HFF-Myc (cell line): Measurements from ENCODE around the gene ETV5.

ENCODE experiments used
- DNase-seq: peaks from one replicate; pipeline ENCODE4 v3.0.0-alpha.2; 2011; ENCODE audit warnings: low read depth; ENCODE audit errors: extremely low read depth
- H3K4me3 ChIP-seq: replicated peaks from 2 replicates; pipeline ENCODE4 v1.5.1; 2011; ENCODE audit warnings: low read depth, mild to moderate bottlenecking, control low read depth, low read length
- CTCF ChIP-seq: IDR thresholded peaks from 2 replicates; pipeline ENCODE4 v1.5.1; 2012; ENCODE audit warnings: mild to moderate bottlenecking, low read depth, low read length, control low read depth; ENCODE audit errors: missing control alignments

The ETV5 gene

DNA sequence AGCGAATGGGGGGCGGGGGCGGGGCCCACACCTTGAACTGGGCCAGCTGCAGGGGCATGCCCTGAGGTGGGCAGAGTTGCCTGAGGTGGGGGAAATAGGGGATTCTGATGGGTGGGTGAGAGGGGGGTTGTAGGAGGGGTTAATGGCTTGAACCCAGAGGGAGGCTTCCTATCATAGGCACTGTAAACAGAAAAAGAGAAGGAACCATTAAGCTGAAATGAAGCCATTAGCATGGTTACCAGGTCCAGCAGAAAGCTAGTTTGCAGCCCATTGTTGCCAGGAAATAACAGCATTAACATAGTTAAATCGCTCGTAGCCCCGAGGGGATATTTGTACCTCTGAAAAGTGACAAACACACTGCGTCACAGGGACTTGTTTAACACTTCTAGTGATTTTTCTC, 29.0 kb downstream of the ETV5 start:
- TF ChIP-seq CTCF = no peak
- H3K4me3 ChIP-seq = no peak overlapping the region
- no peak for DNase-seq

DNA sequence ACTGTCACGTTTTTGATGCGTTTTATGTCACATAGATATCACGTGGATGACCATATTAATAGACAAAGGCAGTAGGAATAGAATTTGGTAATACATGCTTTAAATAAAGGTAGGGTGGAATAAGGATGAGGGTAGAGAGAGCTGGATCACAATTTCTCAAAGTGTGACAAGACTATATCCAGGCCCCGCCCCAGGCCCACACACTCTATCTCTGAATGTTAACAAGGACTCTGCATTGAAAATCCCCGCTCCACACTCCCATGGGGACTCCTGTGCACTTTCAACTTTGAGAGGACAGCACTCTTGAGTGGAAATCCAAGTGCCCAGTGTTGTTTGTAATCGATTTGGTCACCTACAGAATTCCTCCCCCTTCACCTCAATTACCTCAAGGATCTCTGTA, 31.4 kb downstream of the ETV5 start:
- DNase-seq = no peak
- no peak overlapping the region for H3K4me3 ChIP-seq
- no peak for TF ChIP-seq CTCF

GRCh38 chr3:186075931-186076567, 32.8 kb downstream of the ETV5 start:
- no peak overlapping the region for H3K4me3 ChIP-seq
- DNase-seq = no peak
- no peak for TF ChIP-seq CTCF

GRCh38 chr3:186075489-186075888, 33.4 kb downstream of the ETV5 start:
- DNase-seq = no peak
- TF ChIP-seq CTCF = no peak

DNA sequence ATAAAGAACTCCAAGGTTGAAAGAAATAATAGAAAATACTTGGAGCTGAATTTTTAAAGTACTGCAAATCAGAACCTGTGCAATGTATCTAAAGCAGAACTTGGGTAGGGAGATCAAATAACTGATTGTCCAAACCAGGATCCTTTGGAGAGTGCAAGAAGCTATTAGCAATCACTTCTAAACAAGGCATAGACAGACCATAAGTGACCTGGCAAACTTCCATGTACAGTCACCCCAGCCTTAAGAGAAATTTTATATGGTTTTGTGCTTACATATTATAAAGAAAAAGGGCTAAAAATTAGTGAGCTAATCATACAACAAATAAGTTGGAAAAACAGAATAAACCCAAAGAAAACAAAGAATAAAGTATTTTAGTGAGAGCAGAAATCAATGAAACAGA, 35.2 kb downstream of the ETV5 start:
- TF ChIP-seq CTCF = no peak
- no peak overlapping the region for H3K4me3 ChIP-seq
- no peak for DNase-seq

More at GRCh38 chr3:186075489-186075888, 33.4 kb downstream of the ETV5 start:
- H3K4me3 ChIP-seq = no peak overlapping the region

DNA sequence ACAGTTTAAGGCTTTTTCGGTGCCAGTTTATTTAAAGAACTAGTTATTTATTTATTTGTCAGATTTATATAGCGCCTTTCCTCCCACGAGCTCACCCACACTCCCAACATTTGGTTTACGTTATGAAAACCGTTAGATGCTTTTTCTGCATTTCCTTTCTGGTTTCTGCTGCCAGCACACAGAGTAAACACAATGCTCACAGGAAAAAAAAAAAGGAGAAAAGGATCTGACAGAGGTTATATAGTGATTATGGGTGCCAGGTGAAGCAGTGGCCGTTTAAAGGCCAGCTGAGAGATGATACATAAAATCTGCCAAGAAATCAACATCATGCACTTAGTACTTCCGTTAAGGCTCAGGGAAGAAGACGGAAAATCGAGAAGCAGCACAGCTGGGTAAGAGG, 37.9 kb downstream of the ETV5 start:
- no peak overlapping the region for H3K4me3 ChIP-seq
- TF ChIP-seq CTCF = no peak
- DNase-seq = peak; percentile 83

DNA sequence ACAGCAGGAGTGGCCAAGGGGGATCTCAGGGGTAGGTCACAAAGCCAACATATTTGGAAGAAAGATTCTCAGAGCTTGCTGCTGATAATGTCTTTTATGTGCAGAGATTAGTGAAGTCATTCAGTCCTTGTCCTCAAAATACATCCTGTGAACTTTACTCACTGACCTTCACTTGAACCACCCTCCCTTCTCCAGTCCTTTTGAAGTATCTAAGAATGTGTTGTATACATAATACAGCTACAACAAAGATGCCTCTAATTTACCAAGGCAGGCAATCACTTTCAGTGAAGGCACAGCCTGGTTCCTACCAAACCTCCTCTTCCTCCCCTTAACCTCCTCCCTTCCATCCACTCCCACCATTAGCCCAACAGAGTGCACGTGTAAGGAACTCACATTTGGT, 38.3 kb downstream of the ETV5 start:
- DNase-seq = no peak
- no peak for TF ChIP-seq CTCF
- no peak overlapping the region for H3K4me3 ChIP-seq
